Measurements from ENCODE around the gene PSMC3IP.

DNA sequence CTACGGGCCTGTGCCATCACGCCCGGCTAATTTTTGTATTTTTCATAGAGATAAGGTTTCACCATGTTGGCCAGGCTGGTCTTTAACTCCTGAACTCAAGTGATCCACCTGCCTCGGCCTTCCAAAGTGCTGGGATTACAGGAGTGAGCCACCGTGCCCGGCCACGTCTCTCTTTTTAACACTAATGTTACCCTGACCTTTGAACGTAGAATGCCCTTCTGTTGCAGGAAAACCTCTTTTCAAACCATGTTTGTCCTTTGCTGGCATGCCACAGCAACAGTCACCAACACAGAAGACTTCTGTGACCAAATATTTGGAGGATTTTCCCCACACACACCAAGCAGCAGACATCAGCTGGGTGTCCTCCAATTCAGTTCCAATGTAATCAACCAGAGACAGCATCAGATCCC, 32.6 kb downstream of the PSMC3IP start:
- TF ChIP-seq, protein P1, sequence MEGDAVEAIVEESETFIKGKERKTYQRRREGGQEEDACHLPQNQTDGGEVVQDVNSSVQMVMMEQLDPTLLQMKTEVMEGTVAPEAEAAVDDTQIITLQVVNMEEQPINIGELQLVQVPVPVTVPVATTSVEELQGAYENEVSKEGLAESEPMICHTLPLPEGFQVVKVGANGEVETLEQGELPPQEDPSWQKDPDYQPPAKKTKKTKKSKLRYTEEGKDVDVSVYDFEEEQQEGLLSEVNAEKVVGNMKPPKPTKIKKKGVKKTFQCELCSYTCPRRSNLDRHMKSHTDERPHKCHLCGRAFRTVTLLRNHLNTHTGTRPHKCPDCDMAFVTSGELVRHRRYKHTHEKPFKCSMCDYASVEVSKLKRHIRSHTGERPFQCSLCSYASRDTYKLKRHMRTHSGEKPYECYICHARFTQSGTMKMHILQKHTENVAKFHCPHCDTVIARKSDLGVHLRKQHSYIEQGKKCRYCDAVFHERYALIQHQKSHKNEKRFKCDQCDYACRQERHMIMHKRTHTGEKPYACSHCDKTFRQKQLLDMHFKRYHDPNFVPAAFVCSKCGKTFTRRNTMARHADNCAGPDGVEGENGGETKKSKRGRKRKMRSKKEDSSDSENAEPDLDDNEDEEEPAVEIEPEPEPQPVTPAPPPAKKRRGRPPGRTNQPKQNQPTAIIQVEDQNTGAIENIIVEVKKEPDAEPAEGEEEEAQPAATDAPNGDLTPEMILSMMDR (IDR thresholded peaks at IDR 0.05): no peak
- no peak for TF ChIP-seq POLR2A (IDR thresholded peaks at IDR 0.05)

All from gastroesophageal sphincter (tissue), 3 donors.